SK-MEL-5 (cell line): ENCODE data around the gene WDR35. TPM values are rescaled to one million over a fixed set of nuclear protein-coding genes. Genes with fewer than 3 reads are reported as not detected.
"Not testable (repeated sequence)": the region's sequence is repeated elsewhere in the genome, so short reads cannot be mapped to it uniquely, and the experiment has no call there.

Experiments used
- DNase-seq: peaks from one replicate; pipeline ENCODE4 v3.0.0-alpha.2; 2016; ENCODE audit warnings: low read depth, low spot score
- in situ Hi-C: cut with HindIII; loops from 2 replicates; pipeline ENCODE4 v1.10.0; 2016; ENCODE audit warnings: low sequenced_read_pairs, high pct_unique_total_duplicates, low pct_unique_long_range_greater_than_20kb
- total RNA-seq: library from RNA; depleted of rRNA; stranded (reverse); fragments of >200 nt; shearing (Covaris generic); gene quantifications from 2 replicates; pipeline ENCODE4 v1.2.3, GENCODE V29; 2014

The WDR35 gene
- total RNA-seq, 1 experiment from 2014 or later, result 20.1 TPM

DNA sequence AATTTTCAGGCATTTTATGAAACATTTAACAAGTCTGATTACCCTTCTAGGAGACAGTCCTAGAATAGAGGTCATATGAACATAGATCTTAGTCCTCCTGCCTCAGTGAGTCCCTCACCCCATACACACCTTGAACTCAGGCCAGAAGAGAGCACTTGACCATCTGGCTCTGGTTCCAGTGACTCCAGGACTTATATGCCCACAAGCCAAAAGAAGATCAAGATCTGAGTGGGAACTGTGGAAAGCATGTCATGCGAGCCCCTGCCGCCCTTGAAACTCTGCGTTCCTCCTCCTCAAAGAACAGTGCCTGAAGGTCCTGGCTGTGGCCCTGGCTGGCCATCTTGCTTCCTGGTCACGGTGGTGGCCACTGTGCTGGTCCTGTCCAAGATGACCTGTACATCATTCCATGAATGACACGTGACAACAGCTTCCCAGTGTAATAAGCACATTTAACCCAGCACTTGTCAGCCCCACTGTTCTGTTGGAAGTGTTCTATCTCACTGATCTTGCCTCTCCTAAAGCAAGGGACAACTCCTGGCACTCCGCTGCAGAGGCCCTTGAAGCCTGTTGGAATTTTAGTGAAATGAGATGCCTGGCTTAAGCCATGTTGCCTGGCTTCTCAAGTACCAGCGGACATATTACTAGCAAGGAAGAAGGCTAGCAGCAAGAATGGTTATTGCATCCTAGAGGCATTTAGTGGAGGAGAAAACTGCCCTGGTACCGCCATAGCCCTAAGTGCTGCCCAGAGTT lies 105.8 kb downstream of the WDR35 start:
- no peak for DNase-seq
- in situ Hi-C loops, result no loop called here

DNA sequence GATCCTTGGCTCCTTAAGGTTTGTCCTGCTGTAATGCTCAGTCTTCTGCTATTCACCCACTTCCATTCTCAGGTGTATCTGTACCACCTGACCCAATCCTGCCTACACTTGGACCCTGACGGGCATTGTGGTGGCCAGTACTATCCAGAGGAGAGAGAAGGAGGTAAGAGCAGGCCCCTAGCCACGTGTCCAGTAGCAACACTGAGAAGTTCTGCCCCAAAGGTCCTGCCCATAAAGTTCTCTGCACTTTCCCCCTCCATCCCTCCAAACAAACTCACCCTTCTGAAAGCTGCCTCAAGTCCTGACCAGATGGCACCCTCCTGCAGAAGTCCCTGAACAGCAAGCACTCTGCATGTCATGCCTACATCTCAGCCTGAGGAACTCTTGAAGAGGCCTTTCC lies 106.4 kb downstream of the WDR35 start:
- no peak for DNase-seq
- in situ Hi-C loops, result no loop called here

DNA sequence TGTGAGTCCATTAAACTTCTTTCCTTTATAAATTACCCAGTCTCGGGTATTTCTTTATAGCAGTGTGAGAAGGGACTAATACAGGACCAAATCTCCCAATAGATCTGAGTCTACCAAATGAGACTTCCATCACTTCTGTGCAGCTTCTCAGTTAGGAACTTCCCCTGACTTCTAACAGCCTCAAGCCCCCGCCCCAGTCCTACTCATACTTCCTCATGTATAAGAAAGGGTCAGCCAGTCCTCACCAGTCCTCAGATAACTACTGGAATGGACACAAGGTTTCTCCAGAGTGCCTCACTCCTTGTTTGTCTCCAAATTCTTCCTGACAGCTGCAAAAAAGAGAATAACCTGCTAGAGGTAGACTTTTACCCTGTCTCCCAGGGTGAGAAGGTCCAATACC lies 107.6 kb downstream of the WDR35 start:
- in situ Hi-C loops, result no loop called here
- DNase-seq, result no peak

DNA sequence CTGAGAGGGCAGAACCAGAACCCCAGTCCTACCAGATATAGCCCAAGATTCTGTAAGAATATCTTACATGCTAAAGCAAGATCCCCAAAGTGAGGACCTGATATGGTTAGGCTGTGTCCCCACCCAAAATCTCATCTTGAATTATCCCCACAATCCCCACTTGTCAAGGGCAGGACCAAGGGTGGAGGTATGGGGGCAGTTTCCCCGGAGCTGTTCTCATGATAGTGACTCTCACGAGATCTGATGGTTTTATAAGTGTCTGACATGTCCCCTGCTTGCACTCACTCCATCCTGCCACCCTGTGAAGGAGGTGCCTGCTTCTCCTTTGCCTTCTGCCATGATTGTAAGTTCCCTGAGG lies 108.0 kb downstream of the WDR35 start:
- in situ Hi-C loops, result no loop called here
- no peak for DNase-seq

DNA sequence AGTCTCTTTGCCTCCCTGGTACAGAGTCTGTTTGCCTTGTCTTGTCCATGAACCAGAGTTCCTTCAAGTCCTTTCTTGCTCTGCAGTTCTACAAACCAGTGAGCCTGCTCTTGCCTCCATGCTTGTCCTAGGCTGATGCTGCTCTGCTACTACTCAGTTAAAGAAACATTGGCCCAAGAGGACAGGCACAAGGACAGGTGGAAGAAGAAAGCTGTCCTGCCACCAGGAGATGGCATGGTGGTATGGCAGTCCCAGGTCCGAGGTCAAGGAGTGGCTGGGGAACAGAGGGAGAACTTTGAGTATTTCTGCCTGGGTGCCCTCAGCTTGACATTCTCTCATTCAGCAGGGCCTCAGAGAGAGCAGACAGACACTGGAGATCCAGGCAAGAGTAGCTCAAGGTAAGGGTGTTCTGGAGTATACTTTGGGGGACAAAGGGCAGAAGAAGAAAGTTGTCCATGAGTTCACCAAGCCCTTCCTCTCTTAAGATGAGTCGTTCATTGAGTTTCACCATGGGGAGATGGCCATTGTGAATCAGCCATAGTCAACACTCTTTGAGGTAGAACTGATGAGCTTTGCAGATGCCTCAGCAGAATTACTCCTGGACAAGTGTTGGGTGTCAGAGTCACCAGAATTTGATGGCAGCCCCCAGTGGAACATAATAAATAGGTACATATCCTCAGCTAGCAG lies 108.5 kb downstream of the WDR35 start:
- DNase-seq, result no peak
- in situ Hi-C loops, result no loop called here

DNA sequence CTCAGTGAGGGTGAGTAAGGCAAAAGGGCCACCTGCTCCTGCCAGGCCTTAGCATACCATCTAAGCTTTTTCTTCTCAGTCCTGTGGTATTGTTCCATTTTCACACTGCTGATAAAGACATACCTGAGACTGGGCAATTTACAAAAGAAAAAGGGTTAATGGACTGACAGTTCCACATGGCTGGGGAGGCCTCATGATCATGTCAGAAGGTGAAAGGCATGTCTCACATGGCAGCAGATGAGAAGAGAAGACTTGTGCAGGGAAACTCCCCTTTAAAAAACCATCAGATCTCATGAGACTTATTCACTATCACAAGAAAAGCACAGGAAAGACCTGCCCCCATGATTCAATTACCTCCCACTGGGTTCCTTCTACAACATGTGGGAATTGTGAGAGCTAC lies 109.7 kb downstream of the WDR35 start:
- DNase-seq, result peak; percentile 30
- in situ Hi-C loops, result not testable (repeated sequence)

DNA sequence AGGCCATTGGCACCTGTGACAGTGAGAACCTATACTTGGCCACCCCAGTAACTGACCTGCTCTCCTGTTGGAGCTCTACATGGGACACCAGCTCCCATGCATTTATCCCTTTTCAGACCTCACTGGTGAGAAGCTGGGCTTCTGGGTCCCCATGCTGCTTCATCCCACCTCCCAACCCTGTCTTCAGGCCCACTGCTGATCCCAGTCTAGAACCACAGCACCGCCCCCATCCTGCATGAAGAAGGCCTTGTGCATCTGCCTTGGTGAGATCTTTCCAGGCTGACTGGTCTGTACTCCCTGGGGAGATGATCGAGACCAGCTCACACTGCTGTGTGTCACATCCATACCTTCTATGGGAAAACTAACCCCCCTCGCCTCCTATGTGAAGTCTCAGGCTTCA lies 110.8 kb downstream of the WDR35 start:
- no peak for DNase-seq
- in situ Hi-C loops, result no loop called here

DNA sequence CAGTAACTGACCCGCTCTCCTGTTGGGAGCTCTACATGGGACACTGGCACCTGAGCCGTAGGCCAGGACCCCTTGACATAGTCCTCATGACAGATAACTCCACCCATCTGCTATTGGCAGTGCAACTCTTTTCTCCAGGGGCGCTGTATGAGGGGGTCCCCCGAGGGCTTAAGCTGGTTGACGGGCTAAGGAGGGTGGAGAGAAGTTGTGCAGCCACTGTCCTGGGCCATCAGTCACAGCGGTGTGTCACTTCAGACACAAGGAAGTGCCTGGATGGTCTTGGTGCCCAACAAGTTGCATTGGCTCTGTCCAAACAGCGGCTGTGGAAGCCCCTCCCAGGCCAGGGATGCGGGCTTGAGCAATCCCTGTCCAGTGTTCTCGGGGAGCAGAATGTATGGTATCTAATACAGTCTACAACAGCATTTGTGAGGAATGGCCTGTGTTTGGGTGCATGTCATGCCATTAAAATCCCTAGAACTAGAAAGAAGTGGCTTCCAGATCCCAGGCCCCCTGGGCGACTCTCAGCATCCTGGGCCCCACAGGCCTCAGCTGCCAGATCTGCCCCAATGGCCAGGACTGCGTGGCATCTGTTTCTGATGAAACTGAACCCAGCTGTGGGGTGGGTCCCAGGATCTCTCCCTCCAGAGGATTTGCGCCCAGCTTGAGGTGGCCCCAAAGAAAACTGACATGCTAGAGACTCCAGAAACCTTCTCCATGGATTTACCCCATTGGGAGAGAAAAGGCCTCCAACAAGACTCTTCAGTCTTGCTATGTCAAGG lies 111.4 kb downstream of the WDR35 start:
- in situ Hi-C loops, result no loop called here

DNA sequence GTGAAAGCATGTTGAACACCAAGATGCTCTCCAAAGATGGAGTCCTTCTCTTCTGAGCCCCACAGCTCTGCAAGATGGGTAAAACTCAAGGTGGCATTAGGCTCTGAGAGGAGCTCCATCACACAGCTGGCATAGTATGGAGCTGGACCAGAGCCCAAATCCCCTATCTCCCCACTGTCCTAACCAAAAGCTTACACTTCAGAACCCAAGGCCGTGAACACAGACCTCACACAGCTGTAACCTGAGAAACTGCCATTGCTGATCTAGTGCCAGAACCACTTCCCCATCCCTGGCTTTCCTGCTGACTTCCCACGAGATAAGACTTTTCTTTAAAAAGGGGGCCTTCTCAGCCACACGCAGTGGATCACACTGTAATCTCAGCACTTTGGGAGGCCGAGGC lies 113.2 kb downstream of the WDR35 start:
- no peak for DNase-seq
- in situ Hi-C loops, result no loop called here

More for the DNA sequence above, 111.4 kb downstream of the WDR35 start:
- DNase-seq, result no peak

DNA sequence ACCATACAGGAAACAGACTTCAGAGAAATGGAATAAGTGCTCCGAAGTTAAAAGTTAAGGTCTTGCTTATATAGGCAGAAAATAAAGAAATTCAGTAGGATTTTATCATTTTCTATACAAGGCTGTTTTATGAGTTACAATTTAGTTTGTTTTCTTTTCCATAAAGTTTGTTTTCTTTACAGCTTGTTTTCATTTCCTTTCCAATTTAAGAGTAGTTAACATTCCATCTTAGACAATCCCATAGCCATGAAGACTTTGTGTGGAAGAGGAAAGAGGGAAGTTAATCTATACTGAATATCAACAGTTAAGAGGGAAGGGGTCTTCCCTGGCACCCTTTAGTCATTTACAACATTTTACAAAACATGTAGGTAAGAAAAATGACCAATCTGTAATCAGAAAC lies 114.6 kb downstream of the WDR35 start:
- in situ Hi-C loops, result no loop called here
- no peak for DNase-seq

DNA sequence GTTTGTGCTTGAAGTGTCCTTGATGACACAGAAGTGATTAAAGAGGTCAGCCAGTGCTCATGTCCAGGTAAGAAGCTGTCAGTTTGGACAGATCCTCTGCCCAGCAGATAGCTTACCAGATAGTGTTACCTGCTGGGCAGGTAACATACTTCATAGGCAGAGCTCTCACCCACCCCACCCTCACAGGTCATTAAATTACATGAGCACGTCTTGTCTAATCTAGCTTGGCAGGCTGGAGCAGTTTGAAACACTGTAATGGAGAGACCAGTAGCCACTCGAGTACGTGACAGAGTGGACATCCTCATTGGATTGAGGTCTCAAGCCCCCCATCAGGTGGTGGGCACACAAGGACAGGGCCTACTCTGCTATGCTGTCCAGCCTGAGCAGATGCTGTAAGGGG lies 115.2 kb downstream of the WDR35 start:
- in situ Hi-C loops, result no loop called here

DNA sequence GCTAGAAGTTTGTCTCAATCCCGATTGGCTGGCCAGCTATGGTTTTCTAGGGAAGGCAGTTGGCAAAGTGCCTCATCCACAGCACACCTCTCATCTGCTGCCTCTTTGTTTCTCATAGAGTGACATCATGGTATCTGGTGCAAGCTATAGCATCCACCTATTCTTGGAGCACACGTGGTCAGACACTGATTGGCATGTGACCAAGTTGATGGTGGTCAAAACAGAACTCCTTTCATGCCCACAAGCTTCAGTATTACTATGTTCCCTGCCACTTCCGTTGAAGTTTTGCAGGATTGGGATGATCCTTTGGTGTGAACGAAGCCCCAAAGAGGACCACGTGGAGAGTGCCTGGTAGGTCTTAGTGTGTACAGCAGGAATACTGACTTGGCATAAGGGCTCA lies 116.9 kb downstream of the WDR35 start:
- in situ Hi-C loops, result no loop called here
- peak; percentile 94 for DNase-seq

More for the DNA sequence above, 115.2 kb downstream of the WDR35 start:
- DNase-seq, result no peak

DNA sequence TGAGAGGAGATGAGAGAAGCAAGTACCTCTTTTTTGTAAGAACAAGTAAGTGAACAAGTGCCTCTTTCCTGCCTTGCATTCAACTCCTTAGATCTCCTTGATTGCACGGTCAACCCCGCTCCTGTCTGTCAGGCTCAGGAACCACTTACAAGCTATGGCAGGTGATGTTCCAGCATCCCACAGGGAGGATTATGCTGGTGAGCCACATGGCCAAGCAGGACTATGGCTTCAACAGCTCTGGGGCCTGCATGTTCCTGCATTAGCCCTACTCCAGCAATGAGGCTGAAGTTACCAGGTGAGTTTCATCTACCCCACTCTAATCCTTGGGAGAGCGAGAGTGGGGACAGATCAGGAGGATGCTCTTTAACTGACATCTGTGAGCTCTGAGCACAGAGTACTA lies 117.6 kb downstream of the WDR35 start:
- in situ Hi-C loops, result no loop called here
- no peak for DNase-seq

DNA sequence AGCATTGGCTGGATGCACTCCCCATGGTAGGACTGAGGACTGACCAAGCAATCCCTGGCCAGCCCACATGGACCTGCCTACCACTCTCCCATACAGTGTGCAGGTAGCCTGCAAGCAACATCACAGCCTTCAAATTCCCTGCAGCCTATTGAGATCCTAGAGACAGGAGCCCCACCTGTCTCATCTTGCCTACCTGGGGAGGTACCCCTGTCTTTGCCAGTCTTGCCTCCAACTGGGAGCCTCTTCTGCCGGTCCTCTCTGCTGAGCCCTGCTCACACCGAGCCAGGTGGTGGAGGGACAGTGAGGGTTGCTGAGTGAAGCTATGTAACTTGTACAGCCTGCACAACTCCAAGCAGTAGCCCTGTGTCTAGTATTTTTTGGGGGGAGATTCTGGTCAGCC lies 118.1 kb downstream of the WDR35 start:
- no peak for DNase-seq
- in situ Hi-C loops, result no loop called here

DNA sequence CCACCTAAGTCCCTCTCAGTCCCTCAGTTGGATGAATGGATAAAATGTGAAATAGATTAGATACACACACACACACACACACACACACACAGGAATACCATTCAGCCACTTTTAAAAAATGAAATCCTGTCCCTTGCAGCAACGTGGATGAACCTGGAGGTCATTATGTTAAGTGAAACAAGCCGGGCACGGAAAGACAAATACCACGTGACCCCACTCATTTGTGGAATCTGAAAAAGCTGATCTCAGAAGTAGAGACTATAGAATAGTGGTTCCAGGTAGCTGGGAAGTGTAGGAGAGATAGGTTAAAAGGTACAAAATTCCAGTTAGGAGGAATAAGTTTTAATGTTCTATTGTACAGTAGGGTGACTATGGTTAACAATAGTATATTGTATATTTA lies 119.1 kb downstream of the WDR35 start:
- in situ Hi-C loops, result no loop called here
- DNase-seq, result no peak

DNA sequence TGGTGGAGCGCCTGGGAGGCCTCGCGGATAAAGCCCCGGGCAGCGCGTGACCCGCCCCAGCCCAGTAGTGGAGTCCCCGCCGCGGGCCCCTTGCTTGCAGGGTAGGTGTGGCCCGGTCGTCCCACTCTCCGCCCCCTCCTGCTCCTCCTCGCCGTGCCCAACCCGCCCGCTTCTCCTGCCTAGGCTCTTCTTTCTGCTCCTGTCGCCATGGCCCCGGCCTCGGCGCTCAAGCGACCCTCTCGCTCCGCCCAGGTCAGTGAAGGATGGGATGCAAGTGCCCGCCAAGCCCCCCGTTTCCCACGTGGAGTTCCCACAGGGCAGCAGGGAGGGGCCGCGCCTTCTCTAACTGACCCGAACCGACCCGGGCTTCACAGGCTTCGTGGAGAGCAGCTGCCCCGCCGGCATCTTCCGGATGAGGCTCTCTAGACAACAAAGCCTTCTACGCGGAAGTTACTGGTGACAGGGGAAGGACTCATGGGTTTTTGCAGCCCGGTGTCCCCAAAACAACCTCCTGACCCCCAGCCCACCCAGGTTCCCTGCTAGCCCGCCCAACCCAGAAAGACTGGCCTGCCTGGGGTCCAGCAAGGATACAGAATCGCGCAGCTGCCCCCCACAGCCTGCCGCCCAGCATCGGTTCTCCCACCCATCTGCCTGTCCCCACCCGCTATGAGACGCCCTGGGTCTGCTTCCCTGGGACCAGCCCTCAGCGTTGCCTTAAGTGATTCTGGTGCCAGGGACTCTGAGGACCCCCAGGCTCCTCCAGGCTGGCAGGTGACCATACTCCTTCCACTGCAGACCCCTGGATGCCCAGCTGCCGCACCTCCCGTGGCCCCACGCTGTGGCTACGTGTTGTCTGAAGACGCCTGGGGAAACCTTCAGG lies 121.0 kb downstream of the WDR35 start:
- in situ Hi-C loops, result no loop called here
- no peak for DNase-seq

DNA sequence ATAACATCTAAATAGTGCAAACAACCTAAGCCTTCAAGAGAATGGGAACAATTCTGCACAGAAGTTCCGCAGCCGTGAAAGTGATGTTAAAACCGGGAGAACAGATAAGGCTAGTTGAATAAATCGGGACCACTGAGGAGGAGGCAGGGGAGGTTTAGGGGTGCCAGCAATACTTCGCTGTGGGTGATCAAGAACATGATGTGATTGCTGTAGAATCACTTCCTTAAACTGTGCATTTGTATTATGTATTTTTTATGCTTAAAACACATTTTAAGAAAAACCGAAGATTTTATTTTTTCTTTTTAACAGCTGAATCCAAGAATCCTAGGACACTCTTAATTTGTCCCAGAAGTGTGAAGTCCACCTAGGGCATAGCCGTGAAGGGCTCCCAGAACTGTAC lies 121.7 kb downstream of the WDR35 start:
- in situ Hi-C loops, result no loop called here

DNA sequence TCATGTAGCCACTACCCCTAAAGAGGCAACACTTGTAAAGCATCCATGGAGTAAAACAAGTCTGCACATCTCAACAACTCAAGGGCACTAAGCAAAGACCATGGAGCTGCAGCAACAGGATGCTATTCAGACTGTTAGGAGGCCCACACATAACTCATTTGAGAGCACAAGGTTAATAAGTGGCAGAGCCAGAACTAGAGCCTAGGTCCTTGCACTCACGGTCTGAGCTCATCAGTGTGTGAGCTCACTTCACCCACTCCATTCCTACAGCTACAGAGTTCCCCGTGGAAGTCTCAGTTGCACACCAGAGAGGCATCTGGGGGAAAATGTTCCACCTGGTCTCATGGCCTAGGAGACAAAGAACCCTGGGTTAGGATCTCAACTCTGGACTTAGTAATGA lies 123.1 kb downstream of the WDR35 start:
- in situ Hi-C loops, result no loop called here
- no peak for DNase-seq

More for the DNA sequence above, 121.7 kb downstream of the WDR35 start:
- no peak for DNase-seq
